ENCODE measurements around the gene MMP11.

DNA sequence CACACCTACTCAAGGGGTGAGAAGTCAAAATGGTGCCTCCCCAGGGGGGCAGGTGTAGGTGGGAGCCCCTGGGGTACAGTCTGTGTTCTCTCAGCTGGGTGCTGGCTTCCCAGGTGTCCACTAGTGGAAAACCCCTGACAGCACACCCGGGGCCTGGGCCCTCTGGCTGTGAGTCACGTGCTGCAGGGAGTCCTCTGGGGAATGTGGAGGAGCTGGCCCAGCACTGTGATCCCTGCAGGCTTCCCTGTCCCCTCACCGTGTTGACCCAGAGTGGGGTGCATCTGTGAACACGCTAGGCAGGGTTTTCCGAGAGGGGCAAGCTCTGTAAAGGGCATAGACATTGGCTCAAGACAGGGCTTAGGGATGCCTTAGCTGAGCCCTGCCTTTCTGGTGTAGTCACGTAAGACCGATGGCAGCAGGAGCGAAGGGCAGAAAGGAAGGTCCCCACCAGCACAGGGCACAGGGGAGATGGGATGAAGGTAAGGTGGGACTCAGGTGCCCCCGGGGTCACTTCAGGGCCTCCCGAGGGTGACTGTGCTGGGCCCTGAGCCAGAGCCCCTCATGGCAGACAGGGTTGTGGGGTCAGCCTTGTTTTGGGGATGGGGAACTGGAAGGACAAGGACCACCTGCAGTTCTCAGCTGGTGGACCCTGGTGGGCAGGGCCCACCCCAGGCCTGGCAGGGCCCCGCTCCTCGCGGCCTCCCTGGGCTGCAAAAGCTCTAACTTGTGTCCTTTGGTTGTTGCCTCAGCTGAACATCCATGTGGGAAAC is 52.0 kb downstream of the MMP11 start:
- TF ChIP-seq, protein P1, sequence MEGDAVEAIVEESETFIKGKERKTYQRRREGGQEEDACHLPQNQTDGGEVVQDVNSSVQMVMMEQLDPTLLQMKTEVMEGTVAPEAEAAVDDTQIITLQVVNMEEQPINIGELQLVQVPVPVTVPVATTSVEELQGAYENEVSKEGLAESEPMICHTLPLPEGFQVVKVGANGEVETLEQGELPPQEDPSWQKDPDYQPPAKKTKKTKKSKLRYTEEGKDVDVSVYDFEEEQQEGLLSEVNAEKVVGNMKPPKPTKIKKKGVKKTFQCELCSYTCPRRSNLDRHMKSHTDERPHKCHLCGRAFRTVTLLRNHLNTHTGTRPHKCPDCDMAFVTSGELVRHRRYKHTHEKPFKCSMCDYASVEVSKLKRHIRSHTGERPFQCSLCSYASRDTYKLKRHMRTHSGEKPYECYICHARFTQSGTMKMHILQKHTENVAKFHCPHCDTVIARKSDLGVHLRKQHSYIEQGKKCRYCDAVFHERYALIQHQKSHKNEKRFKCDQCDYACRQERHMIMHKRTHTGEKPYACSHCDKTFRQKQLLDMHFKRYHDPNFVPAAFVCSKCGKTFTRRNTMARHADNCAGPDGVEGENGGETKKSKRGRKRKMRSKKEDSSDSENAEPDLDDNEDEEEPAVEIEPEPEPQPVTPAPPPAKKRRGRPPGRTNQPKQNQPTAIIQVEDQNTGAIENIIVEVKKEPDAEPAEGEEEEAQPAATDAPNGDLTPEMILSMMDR (IDR thresholded peaks at IDR 0.05): no peak
- no peak for TF ChIP-seq POLR2AphosphoS5 (IDR thresholded peaks at IDR 0.05)
- TF ChIP-seq POLR2A (IDR thresholded peaks at IDR 0.05; ENCODE audit: low read depth): no peak
- no peak for TF ChIP-seq EP300 (IDR thresholded peaks at IDR 0.05)
